ENCODE data around the gene KCTD1.

The KCTD1 gene

DNA sequence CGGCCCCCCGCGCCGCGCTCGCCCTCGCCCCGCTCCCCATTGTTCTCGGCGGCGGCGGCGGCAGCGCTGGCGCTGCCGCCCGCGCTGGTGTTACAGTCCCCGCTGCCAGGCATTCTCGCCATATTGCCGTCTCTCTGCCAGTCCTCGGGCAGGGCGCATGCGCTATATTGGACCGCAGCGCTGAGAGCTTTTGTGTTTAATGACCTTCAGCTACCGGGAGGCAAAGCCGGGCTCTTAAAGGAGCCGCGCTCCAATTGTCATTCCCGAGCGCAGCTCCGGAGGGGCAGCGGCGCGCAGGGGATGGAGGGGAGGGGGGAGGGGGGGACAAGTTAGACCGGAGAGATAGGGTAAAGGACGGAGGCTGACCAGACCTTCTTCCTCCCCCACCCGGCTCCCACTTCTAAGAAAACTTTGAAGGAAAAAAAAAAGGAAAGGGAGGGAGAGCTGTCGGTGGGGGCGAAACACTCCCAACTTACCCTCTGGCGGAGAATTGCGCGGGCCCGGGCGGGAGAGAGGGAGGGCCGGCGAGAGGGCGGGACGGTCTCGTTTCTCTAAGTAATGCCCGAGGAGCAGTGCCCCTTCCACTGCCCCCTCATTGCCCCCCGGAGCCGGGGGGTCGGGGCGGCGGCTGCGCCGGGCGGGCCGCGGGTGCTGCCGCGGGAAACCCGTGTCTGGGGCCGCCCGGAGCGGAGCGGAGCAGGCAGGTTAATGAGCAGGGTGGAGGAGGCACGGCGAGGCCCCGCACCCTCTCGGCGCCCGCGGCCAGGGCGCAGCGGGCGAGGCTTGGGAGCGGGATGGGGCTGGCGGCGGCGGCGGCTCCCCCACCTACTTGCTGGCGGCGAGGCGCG lies at the start of gene KCTD1:
TSS of gene KCTD1 (minus strand) at position 139 of the 848 bp plus-strand sequence. CDS start at position 122, 17 bp downstream.
- peak; percentile 68 to 78 for DNase-seq

GRCh38 chr18:26593365-26594320 lies 45.3 kb upstream of the KCTD1 start:
- DNase-seq, result no peak

DNA sequence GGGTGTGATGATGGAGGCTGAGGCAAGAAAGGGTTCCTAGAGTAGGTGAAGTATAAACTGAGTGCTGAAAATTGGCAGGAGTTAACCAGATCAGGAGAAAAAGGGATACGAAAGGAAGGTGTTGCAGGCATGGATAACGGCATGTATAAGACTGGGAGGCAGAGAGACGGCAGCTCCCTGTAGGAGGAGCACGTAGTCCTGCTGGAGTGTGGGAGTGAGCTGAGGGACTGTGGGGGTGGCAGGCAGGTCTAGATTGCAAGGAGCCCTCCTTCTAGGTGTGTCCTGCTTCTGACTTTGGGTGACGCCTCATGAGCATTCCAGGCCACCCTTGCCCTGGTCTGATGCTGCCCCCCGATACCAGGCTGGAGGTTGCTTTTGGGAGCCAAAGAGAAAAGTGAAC lies 36.4 kb upstream of the KCTD1 start:
- DNase-seq, result no peak

DNA sequence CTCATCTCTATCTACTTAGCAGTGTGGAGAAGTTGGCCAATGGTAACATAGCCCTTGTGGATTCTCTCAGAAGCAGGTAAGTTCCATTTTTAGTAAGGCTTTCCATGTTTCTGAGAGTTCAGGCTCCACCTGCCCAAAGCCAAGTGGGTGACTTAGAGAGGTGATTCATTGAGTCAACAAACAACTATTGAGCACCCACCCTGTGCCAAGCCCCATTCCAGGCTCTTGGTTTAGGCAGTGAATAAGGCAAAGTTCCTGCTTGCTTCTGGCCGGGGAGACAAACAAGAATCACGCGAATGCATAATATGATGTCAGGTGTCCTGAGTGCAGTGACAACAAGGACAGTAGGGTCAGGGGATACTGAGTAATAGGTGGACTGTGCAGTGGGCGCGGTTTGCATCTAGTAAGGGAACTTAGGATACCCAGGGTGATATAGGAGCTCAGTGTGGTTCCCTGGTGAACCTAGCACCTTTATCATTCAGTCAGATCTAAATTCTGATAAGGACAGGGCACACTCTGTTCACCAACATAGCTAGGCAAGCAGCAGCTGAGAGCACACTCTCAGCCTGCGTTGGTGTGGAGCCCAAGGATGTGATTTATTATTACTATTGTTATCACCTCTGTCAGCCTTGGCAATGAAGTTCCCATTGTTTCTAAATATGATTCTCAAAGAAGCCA lies 31.7 kb upstream of the KCTD1 start:
- no peak for DNase-seq

DNA sequence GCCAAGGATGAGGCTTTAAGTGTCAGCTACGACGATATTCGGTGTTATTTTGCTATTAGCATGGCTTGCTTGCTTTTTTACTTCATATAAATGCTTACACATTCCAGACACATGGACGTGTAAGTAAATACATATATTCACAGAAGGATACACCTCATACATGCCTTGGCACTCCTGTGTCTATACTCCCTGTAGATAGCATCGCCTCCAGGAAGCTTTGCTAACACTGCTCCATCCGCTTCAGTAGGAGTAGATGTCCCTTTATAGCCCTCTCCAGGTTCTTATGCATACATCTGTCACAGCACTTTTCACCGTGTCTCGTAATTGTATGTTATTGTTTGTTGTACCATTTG lies 27.5 kb upstream of the KCTD1 start:
- DNase-seq, result no peak

- no peak for DNase-seq
Measured at GRCh38 chr18:26574958-26575864, 26.9 kb upstream of the KCTD1 start.

DNA sequence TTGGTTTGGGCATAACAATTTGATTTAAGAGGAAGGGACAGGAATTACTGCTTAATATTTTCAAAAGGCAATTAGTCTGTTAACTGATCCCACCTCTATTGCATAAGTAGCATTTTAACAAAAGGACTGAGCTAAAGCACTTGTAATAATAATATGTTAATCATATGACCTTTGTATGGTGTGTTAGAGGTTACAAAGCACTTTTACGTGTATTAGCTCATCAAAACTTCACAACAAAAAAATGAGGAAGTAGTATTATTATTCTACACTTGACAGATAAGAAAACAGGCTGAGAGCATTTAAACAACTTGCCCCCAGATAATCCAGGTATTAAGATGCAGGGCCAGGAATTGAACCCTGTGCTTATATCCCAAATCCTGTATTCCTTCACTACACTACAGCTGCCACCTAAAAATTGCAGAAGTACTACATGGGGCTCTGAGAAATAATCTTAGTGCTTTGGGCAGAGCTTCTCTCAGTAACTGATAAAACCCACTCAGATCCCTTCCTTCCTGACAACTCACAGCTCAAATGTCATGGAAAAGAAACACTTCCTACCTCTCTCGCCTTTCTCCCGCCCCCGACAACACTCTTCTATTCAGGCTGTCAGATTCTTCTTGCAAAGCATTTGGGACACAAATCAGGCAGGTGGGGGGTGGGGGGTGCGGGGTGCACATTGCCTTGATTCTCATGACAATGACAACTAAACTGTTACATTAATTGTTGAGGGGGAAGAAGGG lies 20.7 kb upstream of the KCTD1 start:
- no peak for DNase-seq

- no peak for DNase-seq
Measured at GRCh38 chr18:26568513-26568912, 20.2 kb upstream of the KCTD1 start.

DNA sequence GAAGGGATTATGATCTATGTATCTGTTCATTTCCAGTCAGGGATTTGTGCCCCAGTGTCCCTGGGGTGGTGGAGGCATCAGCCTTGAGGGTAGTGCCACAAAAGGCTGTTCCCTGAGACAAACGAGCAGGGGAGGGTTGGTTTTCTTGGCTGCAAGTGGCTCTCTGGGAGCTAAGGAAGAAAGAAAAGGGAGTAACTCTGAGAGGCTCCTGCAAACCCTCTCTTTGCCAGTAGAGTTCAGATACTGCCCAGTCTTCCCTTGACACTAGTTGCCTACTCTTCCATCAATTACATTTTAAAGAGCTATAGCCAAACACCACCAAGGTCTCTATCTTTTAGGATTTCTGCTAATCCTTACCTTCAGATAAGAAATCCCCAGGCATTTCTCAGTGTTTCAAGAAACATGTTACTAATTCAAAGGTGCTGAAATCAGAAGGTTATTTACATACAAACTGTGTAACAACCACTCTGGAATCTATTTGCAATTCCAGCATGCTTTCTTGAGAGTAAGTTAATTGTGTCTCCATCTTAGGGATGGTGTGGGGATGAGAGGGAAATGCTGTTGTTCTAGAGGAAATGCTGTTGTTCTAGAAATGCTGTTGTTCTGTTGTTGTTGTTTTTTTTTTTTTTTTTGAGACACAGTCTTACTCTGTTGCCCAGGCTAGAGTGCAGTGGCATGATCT lies 18.7 kb upstream of the KCTD1 start:
- no peak for DNase-seq

DNA sequence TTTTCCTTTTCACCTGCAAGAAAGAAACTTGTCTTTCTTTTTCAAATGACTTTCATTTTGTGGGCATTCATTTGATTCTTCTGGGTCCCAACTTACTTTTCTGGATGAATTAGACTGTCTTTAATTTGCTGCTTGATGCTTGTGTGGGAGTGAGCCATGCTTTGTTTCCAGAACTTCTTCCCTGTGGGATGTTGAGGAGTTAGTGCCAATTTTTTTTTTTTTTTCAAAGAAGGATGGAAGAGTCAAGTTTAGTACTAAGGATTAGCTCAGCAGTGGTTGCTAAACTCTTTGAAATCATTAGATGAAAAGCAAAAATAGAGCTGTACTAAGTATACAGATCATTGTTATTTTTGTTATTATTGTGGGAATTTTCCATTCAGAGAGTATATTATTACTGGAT lies 17.2 kb upstream of the KCTD1 start:
- no peak for DNase-seq

DNA sequence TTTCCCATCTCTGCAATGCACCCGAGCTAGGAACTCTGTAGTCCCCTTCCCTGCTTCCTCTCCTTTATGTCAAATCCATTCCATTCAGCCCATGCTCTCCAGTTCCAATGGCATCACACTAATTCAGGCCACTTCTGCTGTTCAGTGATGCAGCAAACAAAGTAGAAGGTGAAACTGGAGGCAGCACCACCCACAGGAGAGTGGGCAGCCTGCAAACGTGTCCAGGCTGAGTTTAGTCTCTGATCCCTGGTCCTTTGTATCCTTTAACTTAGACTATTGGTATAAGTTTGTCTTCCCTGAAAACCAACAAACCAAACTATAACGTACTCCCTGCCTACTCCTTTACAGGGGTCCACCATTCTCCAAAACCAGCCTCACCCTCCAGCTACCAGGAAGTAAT lies 14.7 kb upstream of the KCTD1 start:
- DNase-seq, result no peak

GRCh38 chr18:26562568-26562967 lies 14.2 kb upstream of the KCTD1 start:
- DNase-seq, result no peak

DNA sequence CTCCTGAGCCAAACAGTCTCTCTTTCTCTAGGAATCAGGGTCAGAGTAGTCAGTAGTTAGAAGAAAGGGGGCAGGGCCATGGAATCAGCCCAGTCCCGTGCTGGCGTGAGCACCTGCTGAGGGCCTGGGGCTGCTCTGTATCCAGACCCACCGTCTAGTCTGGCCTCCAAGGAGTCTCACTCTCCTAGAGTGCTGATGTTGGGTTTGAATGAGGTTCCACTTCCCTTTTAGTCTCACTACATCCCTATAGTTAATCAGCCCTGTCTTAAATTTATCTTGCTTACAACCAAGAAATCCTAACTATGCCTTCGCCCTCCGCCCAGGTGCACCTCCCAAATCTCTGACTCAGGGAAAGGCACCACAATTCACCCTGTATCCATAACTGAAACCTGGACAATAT lies 13.4 kb upstream of the KCTD1 start:
- DNase-seq, result no peak

DNA sequence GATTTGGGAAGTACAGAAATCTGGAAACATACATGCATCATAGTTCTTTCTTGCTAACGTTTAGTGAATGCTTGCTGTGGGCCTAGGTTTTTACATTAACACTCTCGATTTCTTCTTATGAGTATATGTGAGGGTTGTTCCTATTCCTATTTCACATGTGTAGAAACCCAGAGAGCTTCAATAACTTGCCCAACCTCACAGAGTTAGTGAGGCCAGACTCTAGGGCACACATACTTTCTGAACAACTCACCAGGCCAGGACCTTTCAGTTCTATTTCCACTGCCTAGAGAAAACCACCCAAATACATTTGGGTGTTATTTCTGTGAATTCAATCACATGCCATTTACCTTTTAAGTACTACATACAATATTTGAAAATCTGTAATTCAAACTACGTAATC lies 8.2 kb upstream of the KCTD1 start:
- DNase-seq, result no peak

- no peak for DNase-seq
Measured at GRCh38 chr18:26555804-26556553, 7.6 kb upstream of the KCTD1 start.

GRCh38 chr18:26553943-26554342 lies 5.6 kb upstream of the KCTD1 start:
- DNase-seq, result no peak

- no peak for DNase-seq
Measured at GRCh38 chr18:26551695-26552081, 3.3 kb upstream of the KCTD1 start.

DNA sequence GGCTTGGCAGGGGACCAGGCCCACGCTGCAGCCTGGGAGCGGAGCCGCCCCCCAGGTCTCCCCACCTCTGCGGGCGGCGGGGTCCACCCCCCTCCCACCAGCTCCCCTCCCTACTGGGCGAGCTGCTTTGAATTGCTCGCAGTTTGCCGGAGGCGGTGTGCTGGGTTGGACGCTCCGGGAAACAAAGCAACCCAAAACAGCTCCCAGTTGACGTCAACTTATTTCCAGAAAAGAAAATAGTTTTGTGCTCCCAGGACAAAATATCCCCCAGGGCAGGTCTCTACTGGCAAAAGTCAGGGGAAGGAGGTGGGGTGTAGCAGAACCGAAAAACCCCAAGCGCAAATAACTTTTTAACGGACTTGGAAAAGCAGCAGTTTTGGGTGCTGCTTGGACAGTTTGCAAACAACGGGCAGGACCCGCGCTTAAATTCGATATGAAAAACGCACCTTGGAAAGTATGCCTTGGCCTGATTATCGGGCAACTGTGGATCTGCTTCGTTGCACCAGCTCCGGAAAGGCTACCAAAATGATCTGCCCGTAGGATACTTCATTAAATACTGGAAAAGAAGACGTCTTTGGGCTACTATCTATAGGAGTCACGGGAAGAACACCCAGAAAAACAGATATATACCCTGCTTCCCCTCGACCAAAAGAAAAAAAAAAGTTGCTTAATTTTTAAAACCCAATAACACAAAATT lies 2.8 kb upstream of the KCTD1 start:
- DNase-seq, result no peak

Data from NCI-H446 (cell line).